GM18868 (cell line): ENCODE data around the gene TMCO4.
"Not testable (repeated sequence)": the region's sequence is repeated elsewhere in the genome, so short reads cannot be mapped to it uniquely, and the experiment has no call there.

Source experiments
- ATAC-seq: cut with Tn5 transposase; IDR thresholded peaks from one replicate; pipeline ENCODE4 v1.9.1; 2021; ENCODE audit warnings: mild to moderate bottlenecking, moderate library complexity; ENCODE audit not compliant: unreplicated experiment

TMCO4 gene

DNA sequence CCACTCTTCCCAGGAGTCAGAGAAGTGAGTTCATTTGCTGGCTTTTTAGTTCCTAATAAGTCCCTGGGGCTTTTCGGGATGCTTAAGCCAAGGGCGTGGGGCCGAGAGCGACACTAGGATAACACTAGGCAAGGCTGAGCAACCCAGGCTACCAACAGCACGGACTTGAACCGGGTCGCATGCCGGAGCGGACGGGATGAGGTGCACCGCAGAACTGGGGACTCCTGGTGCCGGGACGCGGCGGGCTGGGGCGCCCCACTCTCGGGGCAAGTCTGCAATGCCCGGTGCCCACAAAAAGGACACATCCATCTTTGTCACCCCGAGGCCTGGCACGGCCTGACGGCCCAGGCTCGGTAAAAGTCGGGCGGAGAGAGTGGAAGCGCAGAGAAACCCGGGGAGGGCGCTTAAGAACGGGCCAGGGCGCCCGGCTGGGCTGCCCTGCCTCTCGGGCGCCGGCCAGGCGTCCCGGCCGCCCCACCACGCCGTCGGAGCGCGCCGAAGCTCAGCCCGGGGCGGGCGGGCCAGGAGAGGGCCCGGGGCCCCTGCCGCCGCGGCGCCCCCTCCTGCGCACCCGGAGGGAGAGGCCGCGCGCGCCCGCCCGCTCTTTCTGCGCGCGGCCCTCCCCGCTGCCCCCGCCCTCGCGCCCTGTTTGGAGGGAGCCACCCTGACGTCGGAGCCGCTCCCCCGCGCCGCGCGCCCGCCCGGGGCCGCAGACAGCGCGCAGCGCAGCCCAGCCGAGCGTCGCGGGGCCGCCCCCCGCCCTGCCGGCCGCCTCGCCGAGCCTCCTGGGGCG lies 155.9 kb downstream of the TMCO4 start, which contains the start of gene NBL1:
Gene NBL1, plus strand, starts transcription at position 710 of the 793 bp plus-strand sequence. CDS start 10,720 bp downstream, outside the sequence.
- ATAC-seq = peak; percentile 64

DNA sequence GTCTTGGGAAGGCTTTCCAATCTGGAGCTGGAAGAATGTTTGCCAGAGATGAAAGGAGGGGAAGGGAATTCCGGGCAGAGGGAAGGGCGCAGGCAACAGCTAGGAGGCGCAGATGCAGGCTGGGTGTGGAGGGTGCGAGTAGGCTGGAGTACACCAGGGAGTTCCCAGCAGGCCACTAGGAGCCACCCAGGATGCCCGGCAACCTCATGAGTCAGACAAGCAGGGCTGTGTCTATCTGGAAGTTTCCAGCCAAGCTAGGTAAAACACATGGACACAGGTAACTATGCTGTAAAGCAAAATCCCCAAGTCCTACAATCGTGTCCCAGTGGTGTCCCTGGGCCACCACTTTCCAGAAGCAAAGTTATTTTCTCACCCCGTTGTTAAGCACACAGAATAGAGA lies 156.6 kb downstream of the TMCO4 start:
- ATAC-seq = no peak

DNA sequence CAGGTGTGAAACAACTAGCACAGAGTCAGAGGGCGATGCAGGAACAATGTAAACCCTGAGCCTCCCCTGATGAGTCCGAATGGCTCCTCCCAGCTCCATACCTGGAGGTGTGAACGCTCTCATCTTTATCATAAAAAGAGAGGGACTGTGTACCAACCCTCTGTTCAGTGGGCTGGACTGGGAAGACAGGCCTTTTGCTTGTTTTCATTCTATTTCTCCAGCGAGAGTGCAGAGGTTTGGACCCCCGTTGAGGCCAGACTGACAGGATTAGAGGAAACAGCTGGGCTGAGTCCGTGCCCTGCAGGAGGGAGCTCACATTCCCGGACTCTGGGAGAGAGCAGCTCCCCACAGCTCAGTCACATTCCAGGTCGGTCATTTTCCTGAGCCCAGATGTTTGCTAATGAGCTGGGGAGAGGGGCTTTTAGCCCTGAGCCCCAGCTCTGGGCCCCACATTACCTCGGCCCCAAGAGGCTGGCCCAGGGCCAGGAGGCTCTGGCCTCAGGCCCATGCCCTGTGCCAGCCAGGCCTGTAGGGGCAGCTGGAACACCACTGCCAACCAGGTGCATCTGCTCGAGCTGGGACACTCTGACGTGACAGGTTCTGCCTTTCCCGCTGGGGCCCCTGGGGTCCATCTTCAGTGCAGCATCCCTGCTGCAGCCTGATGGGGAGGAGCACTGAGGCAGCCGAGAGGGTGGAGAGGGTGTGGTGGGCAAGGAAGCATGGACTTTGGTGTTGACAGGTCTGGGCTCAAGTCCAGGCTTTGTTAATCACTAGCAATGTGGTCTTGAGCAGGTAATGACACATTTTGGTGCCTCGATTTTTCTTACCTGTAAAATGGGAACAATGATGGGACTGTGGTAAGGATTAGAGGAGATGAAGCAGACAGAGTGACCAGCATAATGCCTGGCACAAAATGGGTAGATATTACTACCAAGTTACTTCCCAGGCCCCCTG lies 159.1 kb downstream of the TMCO4 start:
- ATAC-seq = no peak

DNA sequence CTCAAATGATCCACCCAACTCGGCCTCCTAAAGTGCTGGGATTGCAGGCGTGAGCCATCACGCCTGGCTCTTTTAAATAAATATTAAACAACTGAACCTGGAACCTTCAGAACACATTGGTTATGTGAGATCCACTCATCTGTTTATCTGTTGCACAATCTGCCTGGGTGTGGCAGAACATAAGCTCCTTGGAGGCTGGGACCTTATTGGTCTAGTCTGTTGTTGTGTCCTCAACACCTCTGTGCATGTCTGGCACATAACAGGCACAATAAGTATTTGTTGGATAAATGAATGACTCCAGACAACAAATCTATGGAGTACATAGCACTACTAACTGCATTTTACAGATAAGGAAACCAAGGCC lies 159.7 kb downstream of the TMCO4 start:
- no peak for ATAC-seq

DNA sequence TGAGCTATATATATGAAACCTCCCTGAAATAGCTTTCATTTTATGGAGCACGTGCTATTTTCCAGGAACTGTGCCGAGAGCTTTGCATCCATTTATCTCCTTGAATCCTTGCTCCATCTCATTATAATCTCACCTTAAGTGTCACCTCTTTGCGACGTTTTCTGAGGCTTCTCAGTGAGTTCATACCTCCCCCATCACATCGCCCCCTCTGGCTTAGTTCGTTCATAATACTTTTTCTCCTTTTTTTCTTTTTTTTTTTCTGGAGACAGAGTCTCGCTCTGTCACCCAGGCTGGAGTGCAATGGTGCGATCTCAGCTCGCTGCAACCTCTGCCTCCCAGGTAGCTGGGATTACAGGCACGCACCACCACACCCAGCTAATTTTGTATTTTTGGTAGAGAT lies 160.5 kb downstream of the TMCO4 start:
- ATAC-seq = not testable (repeated sequence)

DNA sequence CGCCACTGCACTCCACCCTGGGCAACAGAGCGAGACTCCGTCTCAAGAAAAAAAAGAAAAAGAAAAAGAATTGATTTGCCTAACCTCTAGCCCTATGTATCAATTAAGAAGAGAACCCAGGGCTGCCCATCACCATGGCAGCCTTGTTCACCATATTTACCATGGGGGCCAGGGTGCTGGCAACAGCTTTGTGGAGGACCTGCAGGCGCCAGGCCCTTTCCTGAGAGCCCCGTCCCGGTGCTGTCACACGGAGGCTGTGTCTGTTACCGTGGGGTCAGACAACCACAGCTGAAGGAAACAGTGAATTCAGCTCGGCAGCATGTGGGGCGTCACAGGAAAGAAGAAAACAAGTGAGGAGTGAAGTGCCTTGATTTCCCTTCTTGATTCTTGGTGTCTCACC lies 162.1 kb downstream of the TMCO4 start:
- ATAC-seq = no peak

DNA sequence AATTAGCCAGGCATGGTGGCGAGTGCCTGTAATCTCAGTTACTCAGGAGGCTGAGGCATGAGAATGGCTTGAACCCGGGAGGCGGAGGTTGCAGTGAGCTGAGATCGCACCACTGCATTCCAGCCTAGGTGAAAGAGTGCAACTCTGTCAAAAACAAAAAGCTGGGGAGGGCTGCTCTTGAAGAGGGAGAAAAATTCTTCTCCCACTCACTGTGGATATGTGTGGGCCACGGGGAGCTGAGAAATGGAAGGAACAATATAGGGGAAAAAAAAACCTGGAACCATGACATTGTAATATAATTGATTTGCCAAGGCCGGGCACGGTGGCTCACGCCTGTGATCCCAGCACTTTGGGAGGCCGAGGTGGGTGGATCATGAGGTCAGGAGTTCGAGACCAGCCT lies 163.0 kb downstream of the TMCO4 start:
- not testable (repeated sequence) for ATAC-seq

DNA sequence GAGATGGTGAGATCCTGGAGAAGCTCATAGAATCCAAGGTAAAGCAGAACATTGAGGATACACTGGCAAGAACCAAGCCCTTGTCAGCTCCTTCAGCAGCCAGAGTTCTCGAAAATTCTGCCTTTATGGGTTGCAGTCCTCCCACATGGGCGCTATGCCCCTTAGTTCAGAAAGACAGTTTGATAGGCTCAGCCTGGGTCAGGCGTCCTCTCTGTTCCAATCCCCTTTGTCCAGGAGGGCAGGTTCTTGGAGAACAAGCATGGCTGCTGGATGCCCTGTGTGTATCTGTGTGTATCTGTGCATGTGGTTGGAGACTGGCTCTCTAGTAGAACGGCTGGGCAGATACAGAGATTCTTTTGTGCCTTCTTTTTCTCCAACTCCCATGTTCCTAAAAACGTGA lies 163.7 kb downstream of the TMCO4 start:
- no peak for ATAC-seq

DNA sequence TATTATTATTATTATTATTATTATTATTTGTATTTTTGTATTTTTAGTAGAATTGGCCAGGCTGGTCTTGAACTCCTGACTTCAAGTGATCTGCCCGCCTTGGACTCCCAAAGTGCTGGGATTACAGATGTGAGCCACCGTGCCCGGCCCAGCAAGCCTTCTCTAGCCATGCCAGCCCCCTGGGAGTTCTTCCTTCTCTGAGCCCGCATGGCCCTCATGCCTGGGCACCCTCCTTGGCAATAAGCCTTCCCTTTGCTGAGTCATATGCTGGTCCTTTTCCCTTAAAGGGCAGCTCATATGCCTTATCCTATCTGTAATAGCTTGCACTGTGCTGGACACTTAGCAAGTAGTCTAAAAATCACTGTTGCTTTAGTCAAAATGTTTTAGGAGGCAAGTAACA lies 164.1 kb downstream of the TMCO4 start:
- ATAC-seq = no peak

DNA sequence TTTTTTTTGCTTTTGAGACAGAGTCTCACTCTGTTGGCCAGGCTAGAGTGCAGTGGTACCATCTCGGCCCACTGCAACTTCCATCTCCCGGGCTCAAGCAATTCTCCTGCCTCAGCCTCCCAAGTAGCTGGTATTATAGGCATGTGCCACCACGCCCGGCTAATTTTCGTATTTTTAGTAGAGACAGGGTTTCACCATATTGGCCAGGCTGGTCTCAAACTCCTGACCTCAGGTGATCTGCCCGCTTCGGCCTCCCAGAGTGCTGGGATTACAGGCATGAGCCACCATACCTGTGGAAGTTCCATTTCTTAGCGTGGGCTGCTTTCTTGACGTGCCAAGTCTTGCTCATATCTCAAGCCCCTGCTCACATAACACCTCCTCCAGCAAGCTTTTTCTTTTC lies 164.7 kb downstream of the TMCO4 start:
- ATAC-seq = not testable (repeated sequence)

DNA sequence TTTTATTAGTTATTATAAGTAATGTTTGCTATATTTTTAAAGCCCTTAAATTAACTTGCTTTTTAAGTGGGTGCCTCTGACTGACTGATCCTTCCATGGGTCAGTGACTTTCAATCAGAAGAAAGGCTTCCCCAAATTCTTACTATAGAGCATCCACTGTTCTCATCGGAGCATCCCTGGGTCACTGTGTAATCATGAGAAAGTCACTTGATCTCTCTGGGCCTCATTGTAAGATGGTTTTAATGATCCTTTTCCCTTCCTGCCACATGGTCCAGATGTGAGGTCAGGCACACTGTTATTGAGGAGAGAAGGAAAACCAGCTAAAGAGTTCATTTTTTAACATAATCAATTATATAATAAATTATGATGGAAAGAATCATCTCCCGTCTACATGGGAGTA lies 166.6 kb downstream of the TMCO4 start:
- no peak for ATAC-seq
